Right kidney (tissue), 1 donor: ENCODE data around the gene IMPA2.
A peak's percentile ranks its signal among the peaks of the same experiment; 100 is the strongest.
"Not testable (repeated sequence)": the region's sequence is repeated elsewhere in the genome, so short reads cannot be mapped to it uniquely, and the experiment has no call there.

Source experiments
- DNase-seq: peaks from one replicate; pipeline ENCODE4 v3.0.0-alpha.2; 2016

Gene IMPA2

DNA sequence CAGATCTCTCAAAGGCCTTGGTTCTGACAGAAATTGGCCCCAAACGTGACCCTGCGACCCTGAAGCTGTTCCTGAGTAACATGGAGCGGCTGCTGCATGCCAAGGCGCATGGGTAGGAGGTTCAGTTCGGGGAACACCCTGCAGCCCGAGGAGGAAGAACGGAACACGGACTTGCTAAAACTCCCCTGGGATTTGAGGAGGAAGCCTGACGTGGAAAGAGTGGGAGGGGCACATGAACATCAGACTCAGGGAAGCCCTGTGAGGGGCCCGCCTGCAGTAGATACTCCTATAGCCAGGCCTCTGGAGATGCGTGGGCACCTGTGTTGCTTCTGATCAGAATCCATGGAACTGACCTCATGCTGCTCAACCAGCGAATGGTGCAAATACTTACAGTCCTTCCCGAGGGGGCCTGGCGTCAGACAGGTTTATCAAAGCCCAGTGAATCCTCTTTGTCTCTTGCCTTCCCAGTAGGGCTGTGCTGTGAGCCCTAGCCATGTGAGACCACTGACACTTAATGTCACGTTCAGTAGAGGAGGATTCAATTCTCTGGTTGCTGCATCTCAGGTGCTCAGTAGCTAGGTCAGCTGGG lies 46.8 kb downstream of the IMPA2 start:
- no peak for DNase-seq

- DNase-seq: no peak
Measured at GRCh38 chr18:12028674-12029073, 47.4 kb downstream of the IMPA2 start.

DNA sequence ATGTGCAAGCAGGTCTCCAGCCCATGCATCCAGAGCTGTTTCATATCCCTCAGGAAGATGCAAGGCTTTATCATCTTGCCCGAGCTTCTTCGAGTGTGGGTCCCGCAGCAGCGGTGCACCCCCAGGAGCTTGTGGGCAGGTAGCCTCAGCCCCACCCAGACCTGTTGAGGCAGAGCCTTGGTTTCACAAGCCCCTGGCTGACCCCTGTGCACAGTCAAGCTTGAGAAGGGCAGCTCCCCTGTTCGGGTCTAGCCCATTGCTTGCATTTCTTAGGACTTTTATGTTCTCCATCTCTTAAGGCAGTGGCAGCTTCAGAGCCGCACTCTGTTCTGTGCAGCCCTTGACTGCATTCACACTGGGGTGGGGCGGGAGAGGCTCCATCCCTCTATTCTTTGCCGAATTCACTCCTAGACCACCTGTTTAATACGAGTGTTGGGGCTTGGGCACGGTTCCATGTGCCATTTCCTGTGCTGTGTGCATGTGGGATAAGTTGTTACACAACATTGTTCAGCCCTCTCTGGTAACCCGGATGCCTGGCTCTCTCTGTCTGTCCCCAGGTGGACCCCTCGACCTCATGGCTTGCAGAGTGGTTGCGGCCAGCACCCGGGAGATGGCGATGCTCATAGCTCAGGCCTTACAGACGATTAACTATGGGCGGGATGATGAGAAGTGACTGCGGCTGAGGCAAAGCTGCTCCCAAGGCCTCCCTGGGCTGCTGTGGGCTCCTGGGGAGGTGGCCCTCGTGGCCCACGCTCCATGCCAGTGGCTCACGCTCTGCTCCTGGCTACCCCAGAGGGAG lies 48.7 kb downstream of the IMPA2 start:
- DNase-seq: no peak

DNA sequence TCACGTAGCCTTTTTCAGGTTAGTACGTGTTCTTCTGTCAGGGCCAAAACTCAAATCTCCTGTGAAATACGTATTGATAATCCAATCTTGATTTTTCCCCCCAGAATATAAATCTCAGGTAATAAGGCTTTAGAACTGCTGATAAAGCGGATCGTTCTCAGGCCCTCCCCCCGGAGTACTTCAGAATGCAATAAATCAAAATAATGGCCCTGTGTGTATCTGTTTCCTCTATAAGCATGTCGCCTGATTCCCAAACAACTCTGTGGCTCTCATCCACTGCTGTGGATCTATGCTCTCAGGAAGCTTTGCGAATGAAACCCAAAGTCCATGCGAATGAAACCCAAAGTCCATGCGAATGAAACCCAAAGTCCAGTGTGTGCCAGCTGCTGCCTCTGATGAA lies 49.4 kb downstream of the IMPA2 start:
- peak; percentile 45 for DNase-seq

- no peak for DNase-seq
Measured at GRCh38 chr18:12031181-12031580, 49.9 kb downstream of the IMPA2 start.

DNA sequence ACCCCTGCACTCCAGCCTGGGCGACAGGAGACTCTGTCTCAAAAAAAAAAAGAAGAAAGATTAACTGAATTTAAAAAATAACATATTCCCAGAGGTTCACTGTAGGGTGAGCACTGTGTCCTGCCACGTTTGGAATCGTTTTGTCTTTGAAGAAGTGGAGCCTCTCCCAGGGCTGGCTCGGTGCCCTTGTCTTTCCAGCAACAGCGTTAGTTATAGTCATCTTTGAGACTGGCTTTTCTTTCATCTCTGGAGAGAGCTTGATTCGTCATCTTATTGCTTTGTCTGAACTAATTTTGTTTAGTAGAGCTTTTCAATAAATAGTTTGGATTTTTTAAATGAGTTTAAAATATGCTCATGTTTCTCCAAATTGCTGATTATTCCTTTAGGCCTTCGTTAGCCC lies 50.5 kb downstream of the IMPA2 start:
- DNase-seq: no peak

DNA sequence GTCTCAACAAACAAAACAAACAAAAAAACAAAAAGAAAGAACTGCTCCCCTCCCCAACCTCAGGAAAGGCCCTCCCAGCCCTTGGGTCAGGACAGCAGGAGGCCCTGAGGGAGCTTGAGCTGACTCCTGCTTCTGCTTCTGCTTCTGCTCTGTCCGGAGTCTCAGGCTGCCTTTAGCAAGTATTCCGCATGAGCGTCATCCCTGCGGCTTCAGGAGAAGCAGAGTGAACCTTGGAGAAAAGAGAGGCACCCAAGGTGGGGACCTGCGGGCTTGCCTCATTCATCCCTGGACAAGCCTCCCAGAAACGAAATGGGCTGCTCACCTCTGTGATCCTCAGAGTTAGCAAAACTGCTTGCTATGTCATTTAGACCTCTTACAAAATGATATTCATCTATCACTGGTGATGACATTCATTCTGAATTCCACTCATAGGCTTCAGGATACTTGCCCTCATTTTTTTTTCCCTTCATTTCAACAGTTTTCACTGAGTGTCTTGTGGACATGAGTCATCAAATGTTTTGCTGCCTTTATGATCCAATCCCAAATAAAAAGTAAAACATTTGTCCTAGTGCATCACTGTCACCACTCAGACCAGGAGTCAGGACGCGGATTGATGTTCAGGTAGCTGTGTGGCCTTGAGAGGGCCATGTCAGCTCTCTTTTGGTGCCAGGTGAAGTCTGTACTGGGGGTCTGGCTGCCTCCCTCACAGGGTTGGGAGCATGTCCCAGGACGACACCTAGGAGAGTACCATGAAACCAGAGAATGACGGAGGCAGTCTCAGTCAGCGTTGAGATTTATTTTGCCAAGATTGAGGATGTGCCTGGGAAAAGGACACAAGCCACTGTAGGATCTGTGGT lies 51.7 kb downstream of the IMPA2 start:
- DNase-seq: no peak

DNA sequence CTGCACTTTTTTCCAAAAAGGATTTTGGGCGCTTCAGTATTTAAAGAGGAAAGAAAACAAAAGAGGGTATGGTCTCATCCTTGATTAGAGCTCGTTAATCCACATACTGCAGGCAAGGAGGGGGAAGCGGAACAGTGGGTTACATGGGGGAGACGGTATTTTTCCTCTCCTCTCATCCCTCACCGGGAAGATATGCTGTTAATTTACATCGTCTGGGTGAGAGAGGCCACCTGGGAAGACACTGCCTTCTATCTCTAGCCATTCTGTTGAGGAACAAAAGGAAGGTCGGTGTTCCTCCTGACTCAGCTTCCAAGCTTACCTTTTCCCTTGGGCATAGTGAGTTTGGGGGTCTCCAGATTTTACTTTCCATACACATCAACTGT lies 52.3 kb downstream of the IMPA2 start:
- DNase-seq: no peak

GRCh38 chr18:12034241-12035100 lies 53.2 kb downstream of the IMPA2 start:
- no peak for DNase-seq

- DNase-seq: no peak
Measured at GRCh38 chr18:12035481-12035880, 54.2 kb downstream of the IMPA2 start.

DNA sequence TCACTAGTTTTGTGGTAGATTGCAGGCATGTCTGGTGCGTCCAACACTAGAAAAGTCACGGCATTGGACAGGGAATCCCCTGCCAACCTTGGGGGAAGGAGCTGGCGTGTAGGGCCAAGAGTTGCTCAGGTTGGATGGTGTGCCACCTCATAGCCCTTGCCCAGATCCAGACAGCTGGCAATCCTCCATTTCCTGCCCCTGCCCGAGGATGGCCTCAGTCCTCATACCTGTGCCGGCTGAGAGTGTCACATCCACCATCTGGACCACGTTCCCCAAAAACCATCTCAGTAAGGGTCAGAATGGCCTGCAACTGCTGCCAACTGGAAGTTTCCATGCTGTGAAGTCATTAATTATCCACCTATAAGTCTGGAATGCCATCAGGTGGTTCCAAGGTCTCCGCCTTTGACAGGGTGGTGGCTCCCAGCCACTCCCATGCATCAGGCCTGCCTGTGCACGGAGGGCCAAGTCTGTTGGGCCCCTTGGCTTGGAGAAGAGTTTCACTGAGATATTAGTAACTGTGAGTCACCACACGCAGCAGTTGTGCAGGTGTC lies 55.0 kb downstream of the IMPA2 start:
- DNase-seq: no peak

DNA sequence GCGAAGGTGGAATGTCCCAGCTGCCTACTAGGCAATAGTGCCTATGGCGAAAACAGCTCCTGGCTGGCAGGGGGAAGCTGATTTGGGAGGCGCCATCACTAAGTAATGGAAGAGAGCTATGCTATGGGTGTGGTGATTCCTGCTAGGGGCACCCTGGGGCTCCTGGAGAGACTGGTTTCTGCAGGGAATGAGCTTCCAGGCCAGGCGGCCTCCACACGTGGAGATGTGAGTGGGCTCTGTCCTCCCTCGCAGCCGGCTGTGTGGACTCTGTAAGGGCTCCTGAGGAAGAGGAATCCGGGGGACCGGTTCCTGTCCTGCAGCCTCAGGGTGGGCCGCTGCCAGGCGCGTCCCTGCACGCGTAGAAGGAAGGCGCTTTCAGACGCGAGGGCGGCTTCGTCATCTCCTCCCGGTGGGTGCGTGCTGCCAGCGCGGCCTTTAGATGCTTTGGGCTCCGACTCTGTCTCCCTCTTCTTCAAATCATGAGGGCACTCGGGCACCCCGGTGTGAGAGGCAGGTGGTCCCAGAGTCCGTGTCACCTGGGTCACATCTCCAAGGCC lies 56.9 kb downstream of the IMPA2 start:
- DNase-seq: no peak

GRCh38 chr18:12038639-12039539 lies 57.6 kb downstream of the IMPA2 start:
- DNase-seq: peak; percentile 93

DNA sequence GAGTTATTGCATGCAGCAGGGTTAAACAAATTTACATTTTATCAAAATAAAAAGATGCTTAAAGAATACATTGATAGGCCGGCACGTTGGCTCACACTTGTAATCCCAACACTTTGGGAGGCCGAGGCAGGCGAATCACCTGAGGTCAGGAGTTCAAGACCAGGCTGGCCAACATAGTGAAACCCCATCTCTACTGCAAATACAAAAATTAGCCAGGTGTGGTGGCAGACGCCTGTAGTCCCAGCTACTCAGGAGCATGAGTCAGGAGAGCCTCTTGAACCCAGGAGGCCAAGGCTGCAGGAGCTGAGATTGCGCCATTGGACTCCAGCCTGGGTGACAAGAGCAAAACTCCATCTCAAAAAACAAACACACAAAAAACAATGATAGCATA lies 58.2 kb downstream of the IMPA2 start:
- DNase-seq: not testable (repeated sequence)

DNA sequence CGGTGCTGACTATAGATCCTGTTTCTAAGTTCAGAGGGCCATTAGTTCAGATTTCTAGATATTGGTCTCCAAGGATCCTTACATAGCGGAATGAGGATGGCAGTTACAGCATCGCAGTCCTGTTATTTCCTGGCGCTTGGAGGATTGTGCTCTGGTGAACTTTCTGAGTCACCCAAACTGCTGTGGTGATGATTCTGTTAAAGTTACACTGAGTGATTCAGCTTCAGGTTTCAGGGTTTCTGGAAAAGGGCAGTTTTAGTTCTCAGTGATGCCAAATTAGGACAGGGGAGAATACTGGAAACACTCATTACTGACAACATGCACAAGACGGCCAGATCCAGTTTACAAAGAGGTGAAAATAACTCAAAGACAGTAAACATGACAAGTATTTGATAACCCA lies 60.3 kb downstream of the IMPA2 start:
- no peak for DNase-seq

DNA sequence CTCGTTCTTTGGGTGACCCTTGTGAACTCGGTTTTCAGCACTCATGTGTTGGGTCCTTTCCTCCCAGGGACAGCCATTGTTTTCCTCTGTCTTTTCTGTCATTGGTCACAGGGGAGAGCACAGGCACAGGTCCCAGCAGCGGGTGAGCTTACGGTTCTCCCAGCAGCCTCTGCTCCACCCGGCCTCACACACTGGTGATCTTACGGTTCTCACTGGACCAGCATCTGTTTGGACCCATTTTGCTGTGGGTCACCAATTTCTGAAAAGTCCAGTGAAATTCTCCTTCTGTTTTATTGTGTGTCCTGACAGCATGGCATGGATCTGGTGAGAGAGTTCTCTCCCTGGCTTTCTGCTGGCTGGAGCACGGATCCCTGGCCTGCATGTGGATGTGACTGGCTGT lies 62.5 kb downstream of the IMPA2 start:
- DNase-seq: no peak

- no peak for DNase-seq
Measured at GRCh38 chr18:12044591-12044990, 63.3 kb downstream of the IMPA2 start.

- no peak for DNase-seq
Measured at GRCh38 chr18:12046046-12046750, 64.9 kb downstream of the IMPA2 start.

DNA sequence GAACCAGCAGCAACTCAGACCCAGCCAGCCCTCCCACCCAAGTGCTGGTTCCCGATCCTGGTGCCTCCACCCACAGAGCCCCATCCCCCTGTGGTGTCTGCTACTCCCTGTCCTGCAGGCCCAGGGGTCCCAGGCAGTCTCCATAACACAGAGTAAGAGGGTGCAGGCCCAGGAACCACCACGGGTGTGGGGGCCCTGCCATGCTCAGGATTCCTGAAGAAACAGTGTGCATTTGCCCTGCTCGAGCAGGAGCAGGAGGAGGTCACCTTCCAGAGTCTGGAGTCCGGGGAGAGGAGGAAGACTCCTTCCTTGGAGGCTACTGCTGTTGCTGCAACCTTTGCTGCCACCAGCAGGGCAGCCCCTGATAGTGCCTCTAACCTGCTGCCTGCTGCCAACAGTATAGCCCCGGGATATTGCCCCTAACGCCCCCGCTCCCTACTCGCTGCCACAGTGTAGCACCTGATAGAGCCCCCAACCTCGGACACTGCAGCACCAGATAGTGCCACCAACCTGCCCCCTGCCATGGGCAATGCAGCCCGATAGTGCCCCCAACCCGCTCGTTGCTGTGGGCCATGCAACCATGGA lies 65.5 kb downstream of the IMPA2 start:
- DNase-seq: no peak
